Right lobe of liver (tissue), 6 donors: ENCODE results near the gene HES3. TPM values are rescaled to one million over a fixed set of nuclear protein-coding genes. Genes with fewer than 3 reads are reported as not detected.

Experiments used
- ATAC-seq, 4 donors: fragments of 200-7000 bp; cut with Tn5 transposase; one replicate each; pipeline ENCODE4 v1.9.1; 2020; ENCODE audit warnings: mild to moderate bottlenecking in 4 of 4, moderate library complexity in 4 of 4
- DNase-seq, 3 donors: peaks; one replicate each; pipeline ENCODE4 v3.0.0-alpha.2; 2020
- H3K27ac ChIP-seq, 3 donors: fragments of 200-600 bp; one replicate each; pipeline ENCODE4 v1.8.0; 2022
- H3K27me3 ChIP-seq, 2 donors: fragments of 200-600 bp; one replicate each; pipeline ENCODE4 v1.8.0; 2022
- H3K36me3 ChIP-seq, 4 donors: fragments of 200-600 bp; sonication (generic) in 1 of 4; one replicate each; pipeline versions ENCODE4 v1.5.1 to v1.8.0; 2017 to 2022; ENCODE audit warnings: control low read depth in 1 of 4
- H3K4me1 ChIP-seq, 4 donors: fragments of 200-600 bp; sonication (generic) in 1 of 4; one replicate each; pipeline versions ENCODE4 v1.5.1 to v1.8.0; 2017 to 2022; ENCODE audit warnings: control low read depth in 1 of 4
- H3K4me3 ChIP-seq, 3 donors: fragments of 200-600 bp; one replicate each; pipeline ENCODE4 v1.8.0; 2022
- H3K9me3 ChIP-seq, 4 donors: fragments of 200-600 bp; sonication (generic) in 1 of 4; one replicate each; pipeline versions ENCODE4 v1.5.1 to v1.8.0; 2017 to 2022; ENCODE audit warnings: control low read depth in 1 of 4
- CTCF ChIP-seq, 4 donors: fragments of 200-600 bp in 3 of 4; fragments of 450-650 bp in 1 of 4; IDR thresholded peaks; one replicate each; pipeline versions ENCODE4 v1.5.1 to v1.8.0; 2016 to 2022; ENCODE audit warnings: antibody characterized with exemption in 4 of 4, mild to moderate bottlenecking in 2 of 4
- POLR2A ChIP-seq: fragments of 450-650 bp; IDR thresholded peaks from one replicate; pipeline ENCODE4 v1.6.1; 2017; ENCODE audit warnings: antibody characterized with exemption, mild to moderate bottlenecking
- WGBS: methylation state at CpG from one replicate; pipeline ENCODE4 v1.1.6; 2018; ENCODE audit warnings: low coverage, low lambda C conversion rate; ENCODE audit not compliant: insufficient coverage; ENCODE audit errors: missing lambda C conversion rate; 5-methylcytosine and 5-hydroxymethylcytosine counted together
- intact Hi-C, 2 donors: fragments of 100-400 bp; cut with DNase I; formaldehyde crosslinking; loops; one replicate each; pipeline versions ENCODE4 v1.11.2 to v1.14.1; 2022
- total RNA-seq, 6 experiments: library from RNA; depleted of rRNA in 2 of 6; stranded (reverse); fragments of >200 nt in 2 of 6; fragmentation: NEBNext Ultra II Directional in 3 of 6; extraction: Animal tissue kit (Norgen Biotek cat#: 25700) in 3 of 6; gene quantifications; one replicate each; pipeline versions ENCODE4 v1.1.0 to v1.2.4, GENCODE V29; 2016 to 2023
- donor health status: DM: no; HTN: yes; CAD: no.
- donor health status: DM: no; HTN: no; CAD: no.
- donor health status: DM: no; HTN: no; CAD: no.
- donor health status: DM: no; HTN: yes; CAD: no.
- donor health status: DM: no; HTN: yes; CAD: no.

Gene HES3
- total RNA-seq, 6 experiments from 2014 or later = not detected

GRCh38 chr1:6269296-6269695 is 25.3 kb downstream of the HES3 start:
- 90% methylated on average over 10 of the region's 14 CpGs for WGBS
- no peak for DNase-seq

DNA sequence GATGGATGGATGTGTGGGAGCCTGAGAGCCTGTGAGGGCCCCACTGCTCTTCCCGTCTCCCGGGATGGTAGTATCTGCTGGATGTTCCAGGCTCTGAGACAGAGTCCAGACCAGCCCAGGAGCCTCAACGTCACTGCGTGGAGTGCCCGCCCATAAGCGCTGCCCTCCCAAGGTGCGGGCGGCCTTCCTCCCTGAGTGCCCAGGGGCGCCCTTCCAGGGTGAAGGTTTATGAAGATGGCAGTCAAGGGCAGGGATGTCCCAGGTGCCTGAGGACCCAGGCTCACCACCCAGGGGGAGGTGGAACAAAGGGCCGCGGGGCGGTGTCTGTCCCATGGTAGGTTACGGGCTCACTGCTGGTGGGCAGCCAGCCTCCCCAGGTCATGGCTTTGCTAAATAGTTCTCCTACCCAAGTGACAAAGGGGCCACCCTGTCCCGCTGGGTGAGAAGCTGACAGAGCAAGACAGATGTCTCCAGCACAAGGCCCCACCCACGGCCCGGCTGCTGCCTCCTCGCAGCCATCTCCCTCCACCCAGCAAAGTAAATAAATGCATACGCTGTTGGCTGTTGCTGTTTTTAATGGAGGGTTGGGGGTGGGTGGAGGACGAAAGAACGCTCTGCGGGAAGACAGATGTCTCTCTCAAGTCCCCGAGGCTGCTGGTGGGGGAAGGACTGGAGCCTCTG is 25.9 kb downstream of the HES3 start:
- no peaks in the 10 kb centered on the region for H3K4me1 ChIP-seq
- ATAC-seq (no peak), DNase-seq (no peak)
- TF ChIP-seq POLR2A (no peak), CTCF (IDR thresholded peaks at IDR 0.05) (no peak)
- no peaks in the 10 kb centered on the region for H3K27me3 ChIP-seq
- no peak overlapping the region for H3K4me3 ChIP-seq
- H3K36me3 ChIP-seq = no peaks in the 10 kb centered on the region
- no peak overlapping the region for H3K27ac ChIP-seq
- H3K9me3 ChIP-seq = no peaks in the 10 kb centered on the region
- WGBS = 94% methylated on average over 10 of the region's 22 CpGs
- intact Hi-C loops = no loop called here

More at GRCh38 chr1:6269296-6269695, 25.3 kb downstream of the HES3 start:
- no peak for TF ChIP-seq POLR2A
- TF ChIP-seq CTCF (IDR thresholded peaks at IDR 0.05) = no peak
- Histone ChIP-seq H3K4me1 (no peaks in the 10 kb centered on the region), H3K27me3 (no peaks in the 10 kb centered on the region), H3K27ac (no peak overlapping the region), H3K4me3 (no peak overlapping the region), H3K9me3 (no peaks in the 10 kb centered on the region), H3K36me3 (no peaks in the 10 kb centered on the region)
- no peak for ATAC-seq
- intact Hi-C loops = no loop called here

- TF ChIP-seq POLR2A = no peak
- WGBS = 93% methylated on average over 3 of the region's 8 CpGs
- H3K9me3 ChIP-seq = no peaks in the 10 kb centered on the region
- H3K4me1 ChIP-seq = no peaks in the 10 kb centered on the region
- no peak overlapping the region for H3K4me3 ChIP-seq
- H3K27ac ChIP-seq = no peak overlapping the region
- no peaks in the 10 kb centered on the region for H3K36me3 ChIP-seq
- ATAC-seq (no peak), DNase-seq (no peak)
- intact Hi-C loops = no loop called here
- no peaks in the 10 kb centered on the region for H3K27me3 ChIP-seq
These were observed 26.4 kb downstream of the HES3 start for GRCh38 chr1:6270401-6270800.

GRCh38 chr1:6271006-6271405 is 27.0 kb downstream of the HES3 start:
- WGBS = 56% methylated on average over 4 of the region's 4 CpGs
- Histone ChIP-seq H3K27me3 (no peaks in the 10 kb centered on the region), H3K9me3 (no peaks in the 10 kb centered on the region), H3K4me3 (no peak overlapping the region), H3K27ac (no peak overlapping the region), H3K4me1 (no peaks in the 10 kb centered on the region), H3K36me3 (no peaks in the 10 kb centered on the region)
- ATAC-seq (no peak), DNase-seq (no peak)
- TF ChIP-seq CTCF (IDR thresholded peaks at IDR 0.05) (no peak), POLR2A (no peak)
- intact Hi-C loops = no loop called here

DNA sequence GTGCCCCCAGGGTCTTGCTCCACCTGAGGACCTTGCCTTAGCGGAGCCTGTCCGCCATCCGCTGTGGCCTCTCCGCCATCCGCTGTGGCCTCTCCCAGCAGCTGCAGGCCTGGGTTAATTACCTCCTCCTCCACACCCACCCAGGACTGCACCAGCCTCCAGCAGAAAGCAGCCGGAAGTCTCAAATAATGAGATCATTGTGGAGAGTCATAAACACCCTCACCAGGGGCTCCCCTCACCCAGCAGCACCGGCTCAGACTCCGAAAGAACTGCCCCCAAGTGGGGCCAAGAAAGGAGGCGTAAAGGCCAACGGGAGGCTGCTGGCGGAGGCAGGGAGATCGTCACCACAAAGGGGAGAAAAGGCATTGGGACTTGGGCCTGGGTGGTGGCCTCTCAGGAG is 27.6 kb downstream of the HES3 start:
- Histone ChIP-seq H3K27me3 (no peaks in the 10 kb centered on the region), H3K4me3 (no peak overlapping the region), H3K27ac (no peak overlapping the region), H3K4me1 (no peaks in the 10 kb centered on the region), H3K9me3 (no peaks in the 10 kb centered on the region), H3K36me3 (no peaks in the 10 kb centered on the region)
- no peak for DNase-seq
- intact Hi-C loops = no loop called here
- ATAC-seq = no peak
- TF ChIP-seq CTCF (IDR thresholded peaks at IDR 0.05) (no peak), POLR2A (no peak)
- WGBS = no CpG with 5 or more reads among the region's 12 CpGs
